Keratinocyte (primary cell): ENCODE results near the gene SEC14L2.

ENCODE experiments used
- EZH2 ChIP-seq: IDR thresholded peaks from one replicate; pipeline ENCODE4 v1.6.1; 2012; ENCODE audit warnings: inconsistent platforms, mild to moderate bottlenecking, low read length, moderate library complexity
- TF ChIP-seq, protein P1 (sequence below), 3 experiments: IDR thresholded peaks in 1 of 3; conservative IDR thresholded peaks in 1 of 3; optimal IDR thresholded peaks in 1 of 3; 2 replicates in 2 of 3; 3 replicates in 1 of 3; pipeline versions ENCODE3 to v1.5.1; 2011; ENCODE audit warnings: low read length in 3 of 3, mild to moderate bottlenecking in 3 of 3, moderate library complexity in 2 of 3, control low read depth in 1 of 3, inconsistent platforms in 1 of 3; ENCODE audit not compliant: insufficient read depth in 2 of 3; ENCODE audit errors: extremely low read depth in 1 of 3

DNA sequence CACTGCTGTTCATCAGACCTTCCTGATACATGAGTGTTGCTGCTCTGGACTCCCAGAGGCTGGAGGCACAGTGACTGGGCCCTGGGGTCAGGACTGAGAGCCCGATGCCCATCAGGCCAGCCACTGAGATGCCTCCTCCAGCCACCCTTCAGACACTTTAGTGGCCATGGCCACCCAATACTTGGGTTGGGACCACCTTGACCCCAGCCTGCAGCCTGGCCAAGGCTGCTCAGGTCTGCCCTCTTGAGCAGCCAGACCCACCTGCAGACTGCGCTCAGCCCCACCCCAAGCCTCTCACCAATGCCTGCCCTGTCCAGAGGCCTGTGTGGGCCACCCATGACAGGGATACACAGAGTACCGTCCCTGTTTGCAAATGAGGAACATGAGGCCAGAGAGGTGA, 13.8 kb upstream of the SEC14L2 start:
- no peak for TF ChIP-seq EZH2
- TF ChIP-seq, protein P1, sequence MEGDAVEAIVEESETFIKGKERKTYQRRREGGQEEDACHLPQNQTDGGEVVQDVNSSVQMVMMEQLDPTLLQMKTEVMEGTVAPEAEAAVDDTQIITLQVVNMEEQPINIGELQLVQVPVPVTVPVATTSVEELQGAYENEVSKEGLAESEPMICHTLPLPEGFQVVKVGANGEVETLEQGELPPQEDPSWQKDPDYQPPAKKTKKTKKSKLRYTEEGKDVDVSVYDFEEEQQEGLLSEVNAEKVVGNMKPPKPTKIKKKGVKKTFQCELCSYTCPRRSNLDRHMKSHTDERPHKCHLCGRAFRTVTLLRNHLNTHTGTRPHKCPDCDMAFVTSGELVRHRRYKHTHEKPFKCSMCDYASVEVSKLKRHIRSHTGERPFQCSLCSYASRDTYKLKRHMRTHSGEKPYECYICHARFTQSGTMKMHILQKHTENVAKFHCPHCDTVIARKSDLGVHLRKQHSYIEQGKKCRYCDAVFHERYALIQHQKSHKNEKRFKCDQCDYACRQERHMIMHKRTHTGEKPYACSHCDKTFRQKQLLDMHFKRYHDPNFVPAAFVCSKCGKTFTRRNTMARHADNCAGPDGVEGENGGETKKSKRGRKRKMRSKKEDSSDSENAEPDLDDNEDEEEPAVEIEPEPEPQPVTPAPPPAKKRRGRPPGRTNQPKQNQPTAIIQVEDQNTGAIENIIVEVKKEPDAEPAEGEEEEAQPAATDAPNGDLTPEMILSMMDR (optimal IDR thresholded peaks at IDR 0.05 in 1 of 3, IDR thresholded peaks at IDR 0.05 in 1 of 3, conservative IDR thresholded peaks at IDR 0.05 in 1 of 3; ENCODE audit: extremely low read depth in 1 of 3, insufficient read depth in 2 of 3, low read length in 3 of 3), result no peak
